PFSK-1 (cell line): ENCODE data around the gene MYH14.

Source experiments
- POLR2AphosphoS5 ChIP-seq: IDR thresholded peaks from 2 replicates; pipeline ENCODE4 v1.6.1; 2012; ENCODE audit warnings: low read depth, mild to moderate bottlenecking, control low read depth, low read length, moderate library complexity
- TAF1 ChIP-seq: IDR thresholded peaks from 2 replicates; pipeline ENCODE4 v1.6.1; 2012; ENCODE audit warnings: low read length, control low read depth, borderline replicate concordance; ENCODE audit not compliant: insufficient read depth
- TF ChIP-seq, protein P1 (sequence below), 2 experiments: IDR thresholded peaks; 2 replicates each; pipeline versions ENCODE4 v1.6.1 to v1.8.0; 2011 to 2012; ENCODE audit warnings: low read depth in 2 of 2, low read length in 2 of 2, control low read depth in 1 of 2, inconsistent platforms in 1 of 2, mild to moderate bottlenecking in 1 of 2, moderate library complexity in 1 of 2; ENCODE audit not compliant: insufficient read depth in 1 of 2

DNA sequence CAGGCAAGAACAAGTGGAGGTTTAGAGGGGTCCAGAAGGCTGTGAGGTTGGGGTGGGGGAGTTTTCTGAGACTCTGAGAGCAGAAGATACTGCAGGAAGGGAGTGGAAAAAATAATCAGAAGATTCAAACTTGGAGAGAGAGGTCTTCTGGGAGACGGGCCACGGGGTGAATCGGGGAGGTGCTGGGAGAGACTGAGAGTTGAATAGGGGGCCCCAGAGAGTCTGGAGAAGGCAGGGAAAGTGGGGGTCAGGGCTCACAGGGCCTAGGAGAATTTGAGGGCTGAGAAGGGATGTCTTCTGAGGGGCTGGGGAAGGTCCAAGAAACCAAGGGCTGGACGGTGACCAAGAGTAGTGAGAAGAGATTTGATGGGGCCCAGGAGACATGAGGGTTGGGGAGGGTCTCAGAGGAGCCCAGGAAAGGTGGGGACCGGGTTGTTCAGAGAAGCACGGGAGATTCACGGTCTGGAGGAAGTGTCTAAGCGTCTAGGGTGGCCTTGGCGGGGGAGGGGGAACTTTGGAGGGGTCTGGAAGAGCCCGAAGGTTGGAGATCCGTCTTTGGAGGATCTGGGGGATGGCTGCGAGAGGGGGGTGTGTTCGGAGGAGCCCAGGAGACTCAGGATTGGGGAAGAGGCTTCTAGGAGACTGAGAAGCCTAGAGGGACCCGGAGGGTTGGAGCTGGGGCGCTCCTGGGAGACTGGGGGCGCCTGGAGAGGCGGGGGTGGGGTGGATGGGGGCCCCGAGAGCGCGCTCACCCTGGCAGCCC is 124.2 kb downstream of the MYH14 start:
- no peak for TF ChIP-seq POLR2AphosphoS5
- TF ChIP-seq, protein P1, sequence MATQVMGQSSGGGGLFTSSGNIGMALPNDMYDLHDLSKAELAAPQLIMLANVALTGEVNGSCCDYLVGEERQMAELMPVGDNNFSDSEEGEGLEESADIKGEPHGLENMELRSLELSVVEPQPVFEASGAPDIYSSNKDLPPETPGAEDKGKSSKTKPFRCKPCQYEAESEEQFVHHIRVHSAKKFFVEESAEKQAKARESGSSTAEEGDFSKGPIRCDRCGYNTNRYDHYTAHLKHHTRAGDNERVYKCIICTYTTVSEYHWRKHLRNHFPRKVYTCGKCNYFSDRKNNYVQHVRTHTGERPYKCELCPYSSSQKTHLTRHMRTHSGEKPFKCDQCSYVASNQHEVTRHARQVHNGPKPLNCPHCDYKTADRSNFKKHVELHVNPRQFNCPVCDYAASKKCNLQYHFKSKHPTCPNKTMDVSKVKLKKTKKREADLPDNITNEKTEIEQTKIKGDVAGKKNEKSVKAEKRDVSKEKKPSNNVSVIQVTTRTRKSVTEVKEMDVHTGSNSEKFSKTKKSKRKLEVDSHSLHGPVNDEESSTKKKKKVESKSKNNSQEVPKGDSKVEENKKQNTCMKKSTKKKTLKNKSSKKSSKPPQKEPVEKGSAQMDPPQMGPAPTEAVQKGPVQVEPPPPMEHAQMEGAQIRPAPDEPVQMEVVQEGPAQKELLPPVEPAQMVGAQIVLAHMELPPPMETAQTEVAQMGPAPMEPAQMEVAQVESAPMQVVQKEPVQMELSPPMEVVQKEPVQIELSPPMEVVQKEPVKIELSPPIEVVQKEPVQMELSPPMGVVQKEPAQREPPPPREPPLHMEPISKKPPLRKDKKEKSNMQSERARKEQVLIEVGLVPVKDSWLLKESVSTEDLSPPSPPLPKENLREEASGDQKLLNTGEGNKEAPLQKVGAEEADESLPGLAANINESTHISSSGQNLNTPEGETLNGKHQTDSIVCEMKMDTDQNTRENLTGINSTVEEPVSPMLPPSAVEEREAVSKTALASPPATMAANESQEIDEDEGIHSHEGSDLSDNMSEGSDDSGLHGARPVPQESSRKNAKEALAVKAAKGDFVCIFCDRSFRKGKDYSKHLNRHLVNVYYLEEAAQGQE (IDR thresholded peaks at IDR 0.05; ENCODE audit: insufficient read depth in 1 of 2, low read depth in 2 of 2, low read length in 2 of 2), result no peak
- TF ChIP-seq TAF1, result no peak
